ENCODE measurements around the gene PXK. TPM values are rescaled to one million over a fixed set of nuclear protein-coding genes. Genes with fewer than 3 reads are reported as not detected.
"Not testable (repeated sequence)": the region's sequence is repeated elsewhere in the genome, so short reads cannot be mapped to it uniquely, and the experiment has no call there.

The PXK gene
- total RNA-seq, 1 experiment from 2014 or later: 14.8 TPM

DNA sequence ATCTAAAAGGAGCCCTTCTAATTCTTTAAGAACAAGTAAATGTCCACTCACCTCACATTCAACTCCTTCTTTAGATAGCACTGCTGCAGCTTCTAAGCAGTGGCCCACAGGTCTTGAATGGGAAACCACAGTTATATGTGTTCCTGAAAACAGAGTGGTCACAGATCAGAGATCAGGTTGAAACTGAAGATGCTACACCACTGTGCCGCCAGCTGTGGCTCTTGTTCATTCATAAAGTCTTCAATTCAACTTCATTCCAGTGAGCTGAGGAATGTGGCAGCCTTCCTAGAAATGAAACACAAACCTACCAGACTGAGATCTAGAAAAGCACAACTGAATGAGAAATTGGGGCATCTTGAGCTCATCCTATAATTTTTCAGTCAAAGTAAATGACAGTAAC, 97.0 kb downstream of the PXK start:
- DNase-seq (ENCODE audit: low read depth): no peak
- in situ Hi-C loops (cut with HindIII; ENCODE audit: low pct_unique_long_range_greater_than_20kb, low sequenced_read_pairs): no loop called here

DNA sequence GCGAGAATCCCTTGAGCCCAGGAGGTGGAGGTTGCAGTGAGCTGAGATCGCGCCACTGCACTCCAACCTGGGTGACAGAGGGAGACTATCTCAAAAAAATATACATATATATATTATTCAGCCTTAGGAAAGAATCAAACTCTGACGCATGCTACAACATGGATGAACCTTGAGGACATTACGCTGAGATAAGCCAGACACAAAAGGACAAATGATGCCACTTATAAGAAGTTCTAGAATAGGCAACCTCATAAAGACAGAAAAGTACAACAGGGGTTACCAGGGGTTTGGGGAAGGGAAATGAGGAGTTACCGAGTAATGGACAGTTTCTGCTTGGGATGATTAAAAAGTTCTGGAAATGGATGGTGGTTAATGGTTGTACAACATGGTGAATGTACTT, 100.2 kb downstream of the PXK start:
- in situ Hi-C loops (cut with HindIII; ENCODE audit: low pct_unique_long_range_greater_than_20kb, low sequenced_read_pairs): no loop called here
- no peak for DNase-seq (ENCODE audit: low read depth)

GRCh38 chr3:58433400-58434167, 100.9 kb downstream of the PXK start, which contains the start of gene PDHB:
PDHB (minus strand) TSS chr3:58433832; CDS start chr3:58433809, 23 bp downstream.
- peak; percentile 87 for DNase-seq (ENCODE audit: low read depth)
- in situ Hi-C loops (cut with HindIII; ENCODE audit: low pct_unique_long_range_greater_than_20kb, low sequenced_read_pairs): no loop called here

DNA sequence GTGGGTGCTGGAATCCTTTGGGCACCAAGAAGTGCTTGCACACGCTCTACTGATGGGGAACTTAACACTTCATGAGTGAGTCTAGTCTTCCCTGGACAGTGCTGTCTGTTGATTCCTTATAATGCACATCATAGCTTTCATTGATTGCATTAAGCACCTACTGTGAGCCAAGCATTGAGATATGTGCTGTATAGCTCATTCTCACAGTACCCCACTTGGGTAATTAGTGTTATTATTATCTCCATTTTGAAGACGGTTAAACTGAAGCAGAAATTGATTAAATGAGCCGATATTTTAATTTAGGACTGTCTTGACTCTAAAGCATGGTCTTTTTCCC, 101.4 kb downstream of the PXK start:
- no peak for DNase-seq (ENCODE audit: low read depth)
- in situ Hi-C loops (cut with HindIII; ENCODE audit: low pct_unique_long_range_greater_than_20kb, low sequenced_read_pairs): no loop called here

DNA sequence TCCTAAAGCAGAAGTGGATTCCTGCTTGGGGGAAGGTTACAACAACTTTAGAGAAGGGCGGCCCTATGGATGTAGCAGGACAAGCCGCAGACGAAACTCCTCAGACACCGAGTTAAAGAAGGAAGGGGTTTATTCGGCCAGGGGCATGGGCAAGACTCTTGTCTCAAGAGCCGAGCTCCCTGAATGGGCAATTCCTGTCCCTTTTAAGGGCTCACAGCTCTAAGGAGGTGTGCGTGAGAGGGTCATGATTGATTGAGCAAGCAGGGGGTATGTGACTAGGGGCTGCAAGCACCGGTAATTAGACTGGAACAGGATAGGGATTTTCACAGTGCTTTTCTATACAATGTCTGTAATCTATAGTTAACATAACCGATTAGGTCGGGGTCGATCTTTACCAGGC, 101.8 kb downstream of the PXK start:
- no peak for DNase-seq (ENCODE audit: low read depth)
- in situ Hi-C loops (cut with HindIII; ENCODE audit: low pct_unique_long_range_greater_than_20kb, low sequenced_read_pairs): no loop called here

DNA sequence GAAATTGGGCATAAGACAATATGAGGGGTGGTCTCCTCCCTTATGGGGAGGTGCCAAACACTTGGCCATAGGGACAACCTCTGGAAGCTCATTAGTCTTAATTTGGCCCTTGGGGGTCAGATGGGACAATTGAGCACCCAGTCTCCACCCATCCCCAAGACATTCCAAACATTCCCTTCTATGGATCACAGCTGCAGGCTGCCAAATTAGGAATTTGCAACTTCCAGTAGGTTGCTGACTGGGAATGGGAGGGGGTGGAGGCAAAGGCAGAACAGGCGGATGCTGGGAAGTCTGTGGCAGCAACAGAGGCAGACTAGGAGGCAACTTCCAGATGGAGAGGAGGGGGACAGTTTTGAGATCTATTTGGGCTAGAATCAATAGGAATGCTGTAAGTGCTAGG, 102.3 kb downstream of the PXK start:
- DNase-seq (ENCODE audit: low read depth): no peak
- in situ Hi-C loops (cut with HindIII; ENCODE audit: low pct_unique_long_range_greater_than_20kb, low sequenced_read_pairs): no loop called here

DNA sequence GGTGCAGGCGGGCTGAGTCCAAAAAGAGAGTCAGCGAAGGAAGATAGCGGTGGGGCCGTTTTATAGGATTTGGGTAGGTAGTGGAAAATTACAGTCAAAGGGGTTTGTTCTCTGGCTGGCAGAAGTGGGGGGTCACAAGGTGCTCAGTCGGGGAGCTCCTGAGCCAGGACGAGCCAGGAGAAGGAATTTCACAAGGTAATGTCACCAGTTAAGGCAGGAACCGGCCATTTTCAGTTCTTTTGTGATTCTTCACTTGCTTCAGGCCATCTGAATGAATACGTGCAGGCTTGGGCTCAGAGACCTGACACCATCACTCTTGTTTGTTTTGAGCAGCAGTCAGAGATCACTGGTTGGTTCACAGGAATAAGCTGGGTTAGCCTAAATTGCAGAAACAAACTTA, 104.6 kb downstream of the PXK start:
- DNase-seq (ENCODE audit: low read depth); in situ Hi-C loops (cut with HindIII; ENCODE audit: low pct_unique_long_range_greater_than_20kb, low sequenced_read_pairs): not testable (repeated sequence)

GRCh38 chr3:58440996-58441355, 108.3 kb downstream of the PXK start:
- DNase-seq (ENCODE audit: low read depth); in situ Hi-C loops (cut with HindIII; ENCODE audit: low pct_unique_long_range_greater_than_20kb, low sequenced_read_pairs): not testable (repeated sequence)

DNA sequence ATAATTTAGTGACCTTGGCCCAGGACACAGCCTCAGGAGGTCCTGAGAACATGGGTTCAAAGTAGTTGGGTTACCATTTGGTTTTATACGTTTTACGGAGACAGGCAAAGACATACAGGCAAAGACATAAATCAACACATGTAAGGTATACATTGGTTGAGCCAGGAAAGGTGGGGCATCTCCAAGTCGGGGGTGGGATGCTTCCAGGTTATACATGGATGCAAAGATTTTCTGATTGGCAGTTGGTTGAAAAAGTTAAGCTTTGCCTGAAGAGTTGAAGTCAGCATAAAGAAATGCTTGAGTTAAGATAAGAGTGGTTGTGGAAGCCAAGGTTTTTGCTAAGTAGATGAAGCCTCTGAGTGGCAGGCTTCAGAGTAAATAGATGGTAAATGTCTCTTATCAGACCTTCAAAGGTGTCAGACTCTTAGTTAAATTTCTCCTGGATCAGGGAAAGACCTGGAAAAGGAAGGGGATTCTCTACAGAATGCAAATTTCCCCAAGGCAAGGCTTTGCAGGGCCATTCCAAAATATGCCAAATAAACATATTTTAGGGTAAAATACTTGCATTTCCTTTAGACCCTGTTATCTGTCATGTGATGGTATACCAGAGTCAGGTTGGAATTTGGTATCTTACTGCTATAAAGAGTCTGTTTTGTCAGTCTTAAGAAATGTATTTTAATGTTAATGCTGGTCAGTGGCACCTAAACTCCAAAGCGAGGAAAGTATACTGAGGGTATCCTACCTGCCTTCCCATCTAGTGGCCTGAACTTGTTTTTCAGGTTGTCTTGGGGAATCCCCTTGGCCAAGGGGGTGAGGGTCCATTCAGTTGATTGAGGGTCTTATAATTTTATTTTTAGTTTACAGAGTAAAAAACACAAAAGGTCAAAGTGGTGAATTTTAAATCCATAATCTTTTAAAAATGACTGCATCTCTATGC, 109.1 kb downstream of the PXK start:
- in situ Hi-C loops (cut with HindIII; ENCODE audit: low pct_unique_long_range_greater_than_20kb, low sequenced_read_pairs): no loop called here
- no peak for DNase-seq (ENCODE audit: low read depth)

GRCh38 chr3:58452176-58452575, 119.5 kb downstream of the PXK start:
- in situ Hi-C loops (cut with HindIII; ENCODE audit: low pct_unique_long_range_greater_than_20kb, low sequenced_read_pairs): no loop called here
- no peak for DNase-seq (ENCODE audit: low read depth)

- in situ Hi-C loops (cut with HindIII; ENCODE audit: low pct_unique_long_range_greater_than_20kb, low sequenced_read_pairs): no loop called here
- no peak for DNase-seq (ENCODE audit: low read depth)
Measured at GRCh38 chr3:58459160-58459559, 126.5 kb downstream of the PXK start.

DNA sequence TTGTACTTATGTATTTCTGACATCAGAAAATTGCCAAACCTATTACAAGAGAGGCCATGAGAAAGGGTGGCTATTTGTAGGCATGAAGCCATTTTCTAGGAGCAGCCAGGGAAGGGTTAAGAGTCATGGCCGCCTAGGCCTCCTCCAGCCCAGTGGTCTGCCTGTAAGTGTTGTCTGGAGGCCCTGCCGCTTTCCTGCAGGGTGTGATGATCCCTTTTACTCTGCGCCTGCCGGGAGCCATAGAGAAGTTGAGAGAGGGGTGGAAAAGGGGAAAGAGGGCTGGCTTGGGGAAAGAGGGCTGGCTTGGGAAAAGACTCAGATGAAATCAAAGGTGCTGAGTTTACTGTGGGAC, 130.1 kb downstream of the PXK start:
- no peak for DNase-seq (ENCODE audit: low read depth)
- in situ Hi-C loops (cut with HindIII; ENCODE audit: low pct_unique_long_range_greater_than_20kb, low sequenced_read_pairs): no loop called here

DNA sequence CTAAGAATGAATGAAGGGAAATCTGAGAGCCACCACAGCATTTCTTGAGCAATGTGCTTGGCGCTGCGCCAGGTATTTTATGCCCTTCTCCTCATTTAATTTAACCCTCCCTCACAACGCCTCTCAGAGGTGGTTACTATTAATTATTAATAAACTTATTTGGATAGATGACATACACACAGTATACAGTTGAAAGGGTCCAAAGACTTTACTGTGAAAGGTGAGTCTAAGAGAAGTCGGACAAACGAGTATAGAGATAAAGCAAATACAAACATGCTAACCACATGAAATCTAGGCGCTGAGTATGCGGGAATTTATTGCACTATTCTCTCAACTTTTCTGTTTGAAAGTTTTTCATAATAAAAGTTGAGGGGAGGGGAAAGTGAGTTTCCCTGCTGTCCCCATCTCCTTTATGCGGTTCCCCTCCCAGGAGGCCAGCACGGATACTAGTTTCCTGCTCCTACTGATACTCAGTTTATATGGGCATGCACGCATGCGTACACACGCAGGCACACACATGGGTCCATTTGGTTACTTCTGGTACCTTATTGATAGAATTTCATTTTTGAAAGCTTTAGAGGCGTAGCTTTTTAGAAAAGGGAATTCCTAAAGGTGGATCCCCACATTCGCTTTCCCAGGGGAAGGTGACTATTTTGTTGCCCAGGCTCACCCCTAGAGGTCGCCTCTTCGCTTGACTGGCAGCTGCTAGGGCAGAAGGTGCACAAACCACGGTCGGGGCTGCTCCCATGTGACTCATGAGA, 130.7 kb downstream of the PXK start:
- peak; percentile 70 for DNase-seq (ENCODE audit: low read depth)
- in situ Hi-C loops (cut with HindIII; ENCODE audit: low pct_unique_long_range_greater_than_20kb, low sequenced_read_pairs): no loop called here

DNA sequence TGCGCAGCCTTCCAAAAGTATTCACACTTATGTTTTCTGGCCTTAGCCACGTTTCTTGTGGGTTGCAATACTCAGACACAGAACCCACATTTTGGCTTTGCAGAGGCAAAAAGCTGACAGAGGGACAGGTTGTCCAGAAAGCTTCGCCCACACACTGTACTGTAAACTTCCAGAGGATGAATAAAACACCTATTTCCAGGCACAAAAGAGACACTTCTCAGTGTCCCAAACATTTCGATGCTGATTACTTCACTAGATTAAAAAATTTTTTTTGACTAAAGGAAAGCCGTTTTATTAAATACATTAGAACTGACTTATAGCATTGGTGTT, 131.2 kb downstream of the PXK start:
- in situ Hi-C loops (cut with HindIII; ENCODE audit: low pct_unique_long_range_greater_than_20kb, low sequenced_read_pairs): no loop called here
- DNase-seq (ENCODE audit: low read depth): no peak

DNA sequence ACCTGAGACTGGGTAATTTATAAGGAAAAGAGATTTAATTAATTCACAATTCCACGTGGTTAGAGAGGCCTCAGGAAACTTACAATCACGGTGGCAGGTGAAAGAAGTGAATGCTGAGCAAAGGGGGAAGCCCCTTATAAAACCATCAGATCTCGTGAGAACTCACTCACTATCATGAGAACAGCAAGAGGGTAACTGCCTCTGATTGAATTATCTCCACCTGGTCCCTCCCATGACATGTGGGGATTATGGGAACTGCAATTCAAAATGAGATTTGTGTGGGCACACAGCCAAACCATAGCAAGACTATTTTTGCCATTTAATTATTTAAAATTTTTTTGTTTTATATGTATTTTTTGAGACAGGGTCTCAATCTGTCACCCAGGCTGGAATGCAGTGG, 132.2 kb downstream of the PXK start:
- no peak for DNase-seq (ENCODE audit: low read depth)
- in situ Hi-C loops (cut with HindIII; ENCODE audit: low pct_unique_long_range_greater_than_20kb, low sequenced_read_pairs): no loop called here

GRCh38 chr3:58466899-58467563, 134.3 kb downstream of the PXK start:
- DNase-seq (ENCODE audit: low read depth): no peak
- in situ Hi-C loops (cut with HindIII; ENCODE audit: low pct_unique_long_range_greater_than_20kb, low sequenced_read_pairs): no loop called here

- no peak for DNase-seq (ENCODE audit: low read depth)
- in situ Hi-C loops (cut with HindIII; ENCODE audit: low pct_unique_long_range_greater_than_20kb, low sequenced_read_pairs): no loop called here
Measured at GRCh38 chr3:58469096-58469495, 136.4 kb downstream of the PXK start.

DNA sequence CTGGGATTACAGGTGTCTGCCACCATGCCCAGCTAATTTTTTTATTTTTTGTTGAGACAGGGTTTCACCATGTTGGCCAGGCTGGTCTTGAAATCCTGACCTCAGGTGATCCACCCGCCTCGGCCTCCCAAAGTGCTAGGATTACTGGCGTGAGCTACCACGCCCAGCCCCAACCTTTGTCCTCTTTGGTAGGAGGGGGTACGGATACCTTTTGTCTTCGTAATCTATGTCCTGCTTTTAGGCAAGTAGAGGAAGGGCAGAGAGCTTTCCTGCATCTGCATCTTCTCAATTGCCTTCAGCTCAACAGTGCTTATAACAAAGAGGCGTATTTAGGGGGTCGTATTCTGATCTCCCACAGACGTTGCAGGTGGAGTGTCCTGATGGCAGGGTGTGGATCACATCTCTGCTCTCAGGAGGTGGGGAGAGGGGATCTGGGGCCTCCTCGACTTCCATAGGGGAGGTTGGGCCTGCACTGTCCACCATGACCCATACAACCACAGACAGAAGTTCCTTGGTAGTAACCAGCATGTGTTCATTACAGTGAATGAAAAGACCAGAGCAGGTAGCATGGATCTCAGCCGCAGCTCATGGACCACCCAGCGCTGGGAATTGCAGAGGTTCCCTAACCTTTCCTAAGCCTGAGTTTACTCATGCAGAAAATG, 137.8 kb downstream of the PXK start:
- no peak for DNase-seq (ENCODE audit: low read depth)
- in situ Hi-C loops (cut with HindIII; ENCODE audit: low pct_unique_long_range_greater_than_20kb, low sequenced_read_pairs): no loop called here

Data from Caki2 (cell line).